ENCODE data around the gene SCAMP3. TPM values are rescaled to one million over a fixed set of nuclear protein-coding genes. Genes with fewer than 3 reads are reported as not detected.

Gene SCAMP3
- total RNA-seq, 1 experiment from 2014 or later: 64.2 TPM

DNA sequence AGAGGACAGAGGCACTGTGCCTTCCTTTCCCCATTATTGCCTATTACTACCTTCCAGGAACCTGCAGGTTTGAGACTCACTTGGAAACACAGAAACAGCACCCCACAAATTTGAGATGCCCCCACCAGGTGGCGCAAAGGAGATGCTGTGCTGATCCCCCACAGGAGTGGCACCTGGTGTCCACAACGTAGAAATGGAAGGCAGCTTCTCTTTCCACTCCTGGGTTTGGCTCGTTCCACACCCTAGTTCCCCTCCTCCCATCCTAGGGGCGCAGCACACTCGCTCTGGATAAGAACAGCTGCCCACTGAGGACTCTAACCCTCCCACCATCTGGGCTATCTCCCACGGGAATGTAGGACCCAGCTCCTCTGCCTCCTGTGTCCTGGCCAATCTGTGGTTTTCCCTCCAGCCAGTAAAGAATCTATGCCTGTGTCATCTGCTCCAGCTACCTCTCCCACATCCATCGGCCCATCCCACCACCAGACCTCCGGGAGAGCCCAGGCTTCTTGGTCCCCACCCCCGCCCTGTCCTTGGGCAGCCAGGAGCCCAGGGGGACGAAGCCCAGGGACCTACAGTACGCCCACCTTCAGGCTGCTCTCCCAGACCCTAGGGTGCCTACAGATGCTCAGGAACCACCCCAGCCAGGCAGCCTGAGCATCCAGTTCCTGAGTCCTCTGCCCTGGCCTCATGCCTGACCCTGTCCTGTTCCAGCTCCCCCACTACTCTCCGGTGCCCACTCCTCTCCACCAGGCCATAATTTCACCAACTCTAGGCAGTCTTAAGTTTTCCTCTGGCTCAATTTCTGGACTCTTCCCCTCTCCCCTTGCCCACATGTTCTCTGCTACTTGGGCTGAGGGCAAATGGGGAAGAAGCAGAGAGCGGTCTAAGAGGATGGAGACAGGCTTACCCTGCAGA, 55.0 kb downstream of the SCAMP3 start:
- H3K27me3 ChIP-seq (ENCODE audit: insufficient read depth, low read length): no peaks in the 10 kb centered on the region
- DNase-seq (ENCODE audit: low read depth, low spot score) (no peak), ATAC-seq (peak; percentile 65)
- intact Hi-C loops (cut with micrococcal nuclease): loop anchor here (5.0 kb wide), 2 partner anchors 35 to 385 kb away; a partner anchor contains a TSS
- RAD21 ChIA-PET (ENCODE audit: low non-redundant PET in 1 of 2, low total read pairs in 2 of 2, uncharacterized antibody in 2 of 2, unreplicated experiment in 2 of 2): interaction anchor here in 1 of 2 experiments (0.9 kb wide), 1 partner anchor 297 kb away, joined by 4 read pairs; no protein-coding TSS in a partner anchor
- peak overlapping the region; percentile 58 for H3K27ac ChIP-seq (ENCODE audit: low read depth, low read length)
- peak overlapping the region; percentile 93 for H3K9ac ChIP-seq (ENCODE audit: low read length)
- CTCF ChIA-PET: interaction anchor here (0.8 to 4.0 kb wide), 18 partner anchors 12 to 297 kb away, joined by 3 to 16 read pairs (median 4); partner anchors contain the start of genes CLK2 and KRTCAP2
- H3K79me2 ChIP-seq (ENCODE audit: insufficient read depth, low read length): peaks cover 16% of the 10 kb centered on the region
- H3K9me3 ChIP-seq (ENCODE audit: control insufficient read depth in 1 of 2, insufficient read depth in 1 of 2, low read depth in 1 of 2, low read length in 2 of 2): no peaks in the 10 kb centered on the region
- BruUV-seq (replicated peaks): no TSS peak
- no peaks in the 10 kb centered on the region for H3K9me2 ChIP-seq (ENCODE audit: insufficient read depth)
- peak overlapping the region; percentile 4 to 21; a peak in 1 of 4 replicates for H3K4me3 ChIP-seq (replicated peaks in 1 of 2; ENCODE audit: low read depth in 1 of 2, low read length in 2 of 2)
- H4K20me1 ChIP-seq (ENCODE audit: insufficient read depth): no peaks in the 10 kb centered on the region
- H2AFZ ChIP-seq (ENCODE audit: low read depth, low read length, poor library complexity, severe bottlenecking): no peak overlapping the region
- H3K36me3 ChIP-seq (ENCODE audit: control insufficient read depth in 1 of 2, insufficient read depth in 2 of 2, low read length in 2 of 2): peaks cover 0 to 6% of the 10 kb centered on the region in 2 experiments; a peak in 1 of 4 replicates
- H3K4me1 ChIP-seq (ENCODE audit: control insufficient read depth in 1 of 2, insufficient read depth in 2 of 2, low read length in 2 of 2): peaks cover 22 to 33% of the 10 kb centered on the region in 2 experiments
- peak overlapping the region; percentile 77 for H3K4me2 ChIP-seq (ENCODE audit: low read length)
- TF ChIP-seq RAD21 (IDR thresholded peaks at IDR 0.05; ENCODE audit: low read depth) (peak; percentile 83), SRF (IDR thresholded peaks at IDR 0.05; ENCODE audit: low read depth) (no peak), YY1 (IDR thresholded peaks at IDR 0.05; ENCODE audit: extremely low read depth, insufficient replicate concordance, low read depth, low read length) (no peak), SP1 (IDR thresholded peaks at IDR 0.05; ENCODE audit: low read depth) (no peak), EGR1 (IDR thresholded peaks at IDR 0.05; ENCODE audit: low read depth) (no peak), EZH2 (IDR thresholded peaks at IDR 0.05) (no peak), ELF1 (IDR thresholded peaks at IDR 0.05; ENCODE audit: borderline replicate concordance, low read depth) (no peak), POLR2AphosphoS5 (IDR thresholded peaks at IDR 0.05; ENCODE audit: low read depth, low read length) (peak; percentile 38; the same call in 1 of the 2 replicates)
- TF ChIP-seq, protein P1, sequence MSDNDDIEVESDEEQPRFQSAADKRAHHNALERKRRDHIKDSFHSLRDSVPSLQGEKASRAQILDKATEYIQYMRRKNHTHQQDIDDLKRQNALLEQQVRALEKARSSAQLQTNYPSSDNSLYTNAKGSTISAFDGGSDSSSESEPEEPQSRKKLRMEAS (IDR thresholded peaks at IDR 0.05): no peak
- TF ChIP-seq, protein P2, sequence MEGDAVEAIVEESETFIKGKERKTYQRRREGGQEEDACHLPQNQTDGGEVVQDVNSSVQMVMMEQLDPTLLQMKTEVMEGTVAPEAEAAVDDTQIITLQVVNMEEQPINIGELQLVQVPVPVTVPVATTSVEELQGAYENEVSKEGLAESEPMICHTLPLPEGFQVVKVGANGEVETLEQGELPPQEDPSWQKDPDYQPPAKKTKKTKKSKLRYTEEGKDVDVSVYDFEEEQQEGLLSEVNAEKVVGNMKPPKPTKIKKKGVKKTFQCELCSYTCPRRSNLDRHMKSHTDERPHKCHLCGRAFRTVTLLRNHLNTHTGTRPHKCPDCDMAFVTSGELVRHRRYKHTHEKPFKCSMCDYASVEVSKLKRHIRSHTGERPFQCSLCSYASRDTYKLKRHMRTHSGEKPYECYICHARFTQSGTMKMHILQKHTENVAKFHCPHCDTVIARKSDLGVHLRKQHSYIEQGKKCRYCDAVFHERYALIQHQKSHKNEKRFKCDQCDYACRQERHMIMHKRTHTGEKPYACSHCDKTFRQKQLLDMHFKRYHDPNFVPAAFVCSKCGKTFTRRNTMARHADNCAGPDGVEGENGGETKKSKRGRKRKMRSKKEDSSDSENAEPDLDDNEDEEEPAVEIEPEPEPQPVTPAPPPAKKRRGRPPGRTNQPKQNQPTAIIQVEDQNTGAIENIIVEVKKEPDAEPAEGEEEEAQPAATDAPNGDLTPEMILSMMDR (IDR thresholded peaks at IDR 0.05 in 2 of 3, conservative IDR thresholded peaks at IDR 0.05 in 1 of 3; ENCODE audit: borderline replicate concordance in 1 of 3, insufficient read depth in 1 of 3, low read depth in 2 of 3, low read length in 2 of 3): peak; percentile 90 to 98 (median 92)
- POLR2A ChIA-PET: interaction anchor here (1.0 to 3.0 kb wide), 3 partner anchors 12 to 20 kb away, joined by 4 to 9 read pairs (median 5); no protein-coding TSS in a partner anchor

Other genes with a start within 250 kb of the SCAMP3 start
- 2.0 TPM for gene DCST2, start 228.6 kb downstream of the SCAMP3 start, total RNA-seq (2021; ENCODE audit: unreplicated experiment)
- gene DCST1, start 228.5 kb downstream of the SCAMP3 start, total RNA-seq (2021; ENCODE audit: unreplicated experiment): 0.32 TPM
- 149 TPM for gene ADAM15, start 211.0 kb downstream of the SCAMP3 start, total RNA-seq (2021; ENCODE audit: unreplicated experiment)
- gene EFNA4, start 198.6 kb downstream of the SCAMP3 start, total RNA-seq (2021; ENCODE audit: unreplicated experiment): 9.8 TPM
- 20.4 TPM for gene EFNA3, start 183.5 kb downstream of the SCAMP3 start, total RNA-seq (2021; ENCODE audit: unreplicated experiment)
- 19.7 TPM for gene EFNA1, start 134.5 kb downstream of the SCAMP3 start, total RNA-seq (2021; ENCODE audit: unreplicated experiment)
- 49.9 TPM for gene SLC50A1, start 126.5 kb downstream of the SCAMP3 start, total RNA-seq (2021; ENCODE audit: unreplicated experiment)
- 113 TPM for gene DPM3, start 121.8 kb downstream of the SCAMP3 start, total RNA-seq (2021; ENCODE audit: unreplicated experiment)
- gene KRTCAP2, start 89.1 kb downstream of the SCAMP3 start, total RNA-seq (2021; ENCODE audit: unreplicated experiment): 143 TPM
- 3.8 TPM for gene TRIM46, start 88.5 kb downstream of the SCAMP3 start, total RNA-seq (2021; ENCODE audit: unreplicated experiment)
- 15.9 TPM for gene THBS3, start 54.5 kb downstream of the SCAMP3 start, total RNA-seq (2021; ENCODE audit: unreplicated experiment)
- gene MTX1, start 53.7 kb downstream of the SCAMP3 start, total RNA-seq (2021; ENCODE audit: unreplicated experiment): 69.1 TPM
- 69.9 TPM for gene ENTREP3, start 6.9 kb downstream of the SCAMP3 start, total RNA-seq (2021; ENCODE audit: unreplicated experiment)
- gene CLK2, start 11.1 kb upstream of the SCAMP3 start, total RNA-seq (2021; ENCODE audit: unreplicated experiment): 72.6 TPM
- gene HCN3, start 15.1 kb upstream of the SCAMP3 start, total RNA-seq (2021; ENCODE audit: unreplicated experiment): 8.5 TPM
- gene PKLR, start 39.1 kb upstream of the SCAMP3 start, total RNA-seq (2021; ENCODE audit: unreplicated experiment): 0.17 TPM
- 269 TPM for gene FDPS, start 46.5 kb upstream of the SCAMP3 start, total RNA-seq (2021; ENCODE audit: unreplicated experiment)
- gene RUSC1, start 58.5 kb upstream of the SCAMP3 start, total RNA-seq (2021; ENCODE audit: unreplicated experiment): 69.2 TPM